ENCODE measurements around the gene HS3ST4. TPM values are rescaled to one million over a fixed set of nuclear protein-coding genes. Genes with fewer than 3 reads are reported as not detected.

HS3ST4 gene
- total RNA-seq, 4 donors from 2014 or later, result 0.20 TPM; not detected in 3

GRCh38 chr16:25748092-25748654 is 56.4 kb downstream of the HS3ST4 start:
- DNase-seq (ENCODE audit: low spot score in 2 of 2), result no peak
- Histone ChIP-seq H3K4me3 (no peak overlapping the region), H3K27me3 (no peaks in the 10 kb centered on the region), H3K36me3 (no peaks in the 10 kb centered on the region), H3K27ac (no peak overlapping the region), H3K9me3 (peaks cover 0 to 12% (median 0%) of the 10 kb centered on the region in 4 donors), H3K4me1 (no peaks in the 10 kb centered on the region)
- TF ChIP-seq CTCF (IDR thresholded peaks at IDR 0.05) (no peak), POLR2A (IDR thresholded peaks at IDR 0.05) (no peak), EP300 (IDR thresholded peaks at IDR 0.05) (no peak)
- WGBS, 2 donors, result 49 to 78% methylated on average over 3 of the region's 3 CpGs

GRCh38 chr16:25750488-25751216 is 58.9 kb downstream of the HS3ST4 start:
- Histone ChIP-seq H3K27me3 (no peaks in the 10 kb centered on the region), H3K4me1 (no peaks in the 10 kb centered on the region), H3K9me3 (peaks cover 0 to 12% (median 0%) of the 10 kb centered on the region in 4 donors), H3K4me3 (no peak overlapping the region), H3K36me3 (no peaks in the 10 kb centered on the region), H3K27ac (no peak overlapping the region)
- no peak for DNase-seq (ENCODE audit: low spot score in 2 of 2)
- TF ChIP-seq CTCF (IDR thresholded peaks at IDR 0.05) (no peak), EP300 (IDR thresholded peaks at IDR 0.05) (no peak), POLR2A (IDR thresholded peaks at IDR 0.05) (no peak)
- WGBS, 2 donors, result 61% methylated on average over 6 of the region's 6 CpGs

- peaks cover 0 to 12% (median 0%) of the 10 kb centered on the region in 4 donors for H3K9me3 ChIP-seq
- H3K27ac ChIP-seq, result no peak overlapping the region
- H3K4me1 ChIP-seq, result no peaks in the 10 kb centered on the region
- H3K4me3 ChIP-seq, result no peak overlapping the region
- DNase-seq (ENCODE audit: low spot score in 2 of 2), result no peak
- H3K27me3 ChIP-seq, result no peaks in the 10 kb centered on the region
- no peak for TF ChIP-seq CTCF (IDR thresholded peaks at IDR 0.05)
- no peak for TF ChIP-seq EP300 (IDR thresholded peaks at IDR 0.05)
- no peak for TF ChIP-seq POLR2A (IDR thresholded peaks at IDR 0.05)
- no peaks in the 10 kb centered on the region for H3K36me3 ChIP-seq
- WGBS, 2 donors, result 68 to 70% methylated on average over 5 of the region's 5 CpGs
Observed at GRCh38 chr16:25751230-25751835, 59.6 kb downstream of the HS3ST4 start.

GRCh38 chr16:25764466-25764865 is 72.7 kb downstream of the HS3ST4 start:
- no peak for TF ChIP-seq POLR2A (IDR thresholded peaks at IDR 0.05)
- no peak for TF ChIP-seq EP300 (IDR thresholded peaks at IDR 0.05)
- TF ChIP-seq CTCF (IDR thresholded peaks at IDR 0.05), result no peak
- no peak overlapping the region for H3K4me3 ChIP-seq
- no peak for DNase-seq (ENCODE audit: low spot score in 2 of 2)
- H3K9me3 ChIP-seq, result no peaks in the 10 kb centered on the region
- H3K27me3 ChIP-seq, result no peaks in the 10 kb centered on the region
- no peaks in the 10 kb centered on the region for H3K4me1 ChIP-seq
- WGBS, 2 donors, result 89 to 98% methylated on average over 2 of the region's 2 CpGs
- no peak overlapping the region for H3K27ac ChIP-seq
- H3K36me3 ChIP-seq, result no peaks in the 10 kb centered on the region

- Histone ChIP-seq H3K4me1 (no peaks in the 10 kb centered on the region), H3K27me3 (no peaks in the 10 kb centered on the region), H3K27ac (no peak overlapping the region), H3K9me3 (peaks cover 0 to 18% (median 0%) of the 10 kb centered on the region in 4 donors), H3K4me3 (no peak overlapping the region), H3K36me3 (no peaks in the 10 kb centered on the region)
- no peak for DNase-seq (ENCODE audit: low spot score in 2 of 2)
- 75 to 84% methylated on average over 1 of the region's 1 CpG for WGBS, 2 donors
- TF ChIP-seq POLR2A (IDR thresholded peaks at IDR 0.05) (no peak), CTCF (IDR thresholded peaks at IDR 0.05) (no peak), EP300 (IDR thresholded peaks at IDR 0.05) (no peak)
Observed at GRCh38 chr16:25771216-25771615, 79.5 kb downstream of the HS3ST4 start.

Measured in tibial nerve (tissue), 4 donors.